GM12878 (cell line): ENCODE results near the gene SLCO3A1. TPM values are rescaled to one million over a fixed set of nuclear protein-coding genes. Genes with fewer than 3 reads are reported as not detected.

Experiments
- ATAC-seq: fragments of 200-7000 bp; cut with Tn5 transposase; 3 replicates; pipeline ENCODE4 v1.9.1; 2020; ENCODE audit warnings: mild to moderate bottlenecking, moderate library complexity
- BruUV-seq: library from RNA; stranded (reverse); fragments of 400-500 nt; replicated peaks from 2 replicates; lab custom pipeline; 2021; lab: Mats Ljungman, UMichigan
- CTCF ChIA-PET: fragments of 300-600 bp; sonication (Branson Sonifier 250); formaldehyde crosslinking; extraction: SDS; loops from one replicate; lab custom pipeline; 2021; ENCODE audit warnings: inconsistent platforms; lab: Yijun Ruan, JAX
- POLR2A ChIA-PET: fragments of 350-600 bp; formaldehyde crosslinking; extraction: SDS; loops from one replicate; lab custom pipeline; 2021; ENCODE audit warnings: inconsistent platforms; lab: Charles Lee
- RAD21 ChIA-PET: fragments of 300-600 bp; sonication (Branson Sonifier 250); formaldehyde crosslinking; loops from one replicate; lab custom pipeline; 2023; ENCODE audit warnings: antibody characterized with exemption; ENCODE audit not compliant: unreplicated experiment; lab: Charles Lee
- SMC1A ChIA-PET: fragments of 300-600 bp; sonication (Branson Sonifier 250); formaldehyde crosslinking; loops from one replicate; lab custom pipeline; 2023; ENCODE audit not compliant: unreplicated experiment, uncharacterized antibody; lab: Charles Lee
- DNase-seq: peaks from one replicate; pipeline ENCODE4 v3.0.0-alpha.2; 2011; ENCODE audit warnings: low read depth, low spot score
- FAIRE-seq: peaks from 3 replicates; lab custom pipeline; 2011; peaks lifted over from hg19 to GRCh38; lab: Jason Lieb, UNC
- H2AFZ ChIP-seq: 2 replicates; pipeline ENCODE4 v1.6.0; 2011; ENCODE audit warnings: low read depth, low read length, control low read depth; ENCODE audit not compliant: control insufficient read depth
- H3K27ac ChIP-seq: 2 replicates; pipeline ENCODE4 v1.5.1; 2011; ENCODE audit warnings: control low read depth; ENCODE audit not compliant: control insufficient read depth, insufficient read depth
- H3K27me3 ChIP-seq, 2 experiments: replicated peaks in 1 of 2; 2 replicates each; pipeline versions ENCODE4 v1.6.0 to v1.6.1; 2011; ENCODE audit warnings: low read length in 1 of 2; ENCODE audit not compliant: control insufficient read depth in 2 of 2, insufficient read depth in 2 of 2
- H3K36me3 ChIP-seq, 2 experiments: 2 replicates each; pipeline ENCODE4 v1.5.1; 2011; ENCODE audit warnings: low read length in 1 of 2; ENCODE audit not compliant: control insufficient read depth in 2 of 2, insufficient read depth in 2 of 2
- H3K4me1 ChIP-seq: 2 replicates; pipeline ENCODE4 v1.6.1; 2011; ENCODE audit warnings: mild to moderate bottlenecking, low read length, moderate library complexity, mixed read lengths; ENCODE audit not compliant: control insufficient read depth, insufficient read depth
- H3K4me2 ChIP-seq: 2 replicates; pipeline ENCODE4 v1.6.0; 2011; ENCODE audit warnings: control low read depth; ENCODE audit not compliant: control insufficient read depth, insufficient read depth
- H3K4me3 ChIP-seq: fragments of 200-600 bp; sonication (generic); 2 replicates; pipeline ENCODE4 v1.5.1; 2016
- H3K79me2 ChIP-seq: 2 replicates; pipeline ENCODE4 v1.6.0; 2011; ENCODE audit warnings: low read length; ENCODE audit not compliant: control insufficient read depth, insufficient read depth
- H3K9ac ChIP-seq: 2 replicates; pipeline ENCODE4 v1.8.0; 2011; ENCODE audit warnings: low read length, control low read depth, mixed read lengths; ENCODE audit not compliant: control insufficient read depth, insufficient read depth
- H3K9me3 ChIP-seq: replicated peaks from 3 replicates; pipeline ENCODE4 v1.5.1; 2011; ENCODE audit warnings: mild to moderate bottlenecking, low read length; ENCODE audit not compliant: control insufficient read depth, insufficient read depth
- H4K20me1 ChIP-seq: 2 replicates; pipeline ENCODE4 v1.6.0; 2011; ENCODE audit not compliant: control insufficient read depth, insufficient read depth
- CHD4 ChIP-seq: fragments of 200-600 bp; sonication (generic); IDR thresholded peaks from 2 replicates; pipeline ENCODE4 v1.6.1; 2016; ENCODE audit warnings: mild to moderate bottlenecking
- SKIL ChIP-seq: fragments of 450-650 bp; IDR thresholded peaks from 2 replicates; pipeline ENCODE4 v1.6.1; 2017; ENCODE audit warnings: mild to moderate bottlenecking, low read depth, inconsistent platforms; ENCODE audit not compliant: poor library complexity, severe bottlenecking
- SREBF2 ChIP-seq: IDR thresholded peaks from 2 replicates; pipeline ENCODE4 v1.6.1; 2012; ENCODE audit warnings: mild to moderate bottlenecking, low read length
- YY1 ChIP-seq: IDR thresholded peaks from 2 replicates; pipeline ENCODE4 v1.6.1; 2011; ENCODE audit warnings: low read depth, mild to moderate bottlenecking, low read length
- ZBTB40 ChIP-seq: fragments of 450-650 bp; IDR thresholded peaks from 2 replicates; pipeline ENCODE4 v1.6.1; 2016; ENCODE audit warnings: mild to moderate bottlenecking, moderate library complexity, borderline replicate concordance
- whole genome bisulfite sequencing: methylation state at CpG from one replicate; pipeline ENCODE4 v1.1.6; 2016; ENCODE audit warnings: low lambda C conversion rate; ENCODE audit not compliant: insufficient replicate concordance, insufficient coverage; ENCODE audit errors: missing lambda C conversion rate; 5-methylcytosine and 5-hydroxymethylcytosine counted together
- in situ Hi-C: fragments of 300-500 bp; cut with MboI; formaldehyde crosslinking; loops from 9 replicates; pipeline ENCODE4 v1.14.3; 2018; ENCODE audit warnings: mixed read lengths
- intact Hi-C: fragments of 100-400 bp; cut with micrococcal nuclease; formaldehyde crosslinking; loops from one replicate; pipeline ENCODE4 v1.14.2; 2022; ENCODE audit not compliant: unreplicated experiment
- polyA plus RNA-seq, 11 experiments: library from polyadenylated mRNA; depleted of rRNA in 4 of 11; unstranded in 6 of 11; stranded (reverse) in 5 of 11; fragments of >200 nt; fragmentation: Nextera tagmentation in 4 of 11; fragmentation: Illumina TruSeq in 1 of 11; extraction: Ambion mirVana in 4 of 11; extraction: Trizol in 1 of 11; gene quantifications; 1 replicate in 1 of 11; 2 replicates in 10 of 11; pipeline versions ENCODE4 v1.2.1 to v1.2.3, GENCODE V29; 2011 to 2016; ENCODE audit warnings: inconsistent platforms in 2 of 11, missing spikeins in 2 of 11, low read depth in 1 of 11
- total RNA-seq, 4 experiments: library from RNA; depleted of rRNA in 3 of 4; stranded (reverse); fragments of >200 nt in 3 of 4; fragmentation: Illumina TruSeq in 1 of 4; extraction: Trizol in 1 of 4; gene quantifications; 2 replicates each; pipeline versions ENCODE4 v1.2.1 to v1.2.3, GENCODE V29; 2013 to 2021
- TF ChIP-seq, protein P1 (sequence below): IDR thresholded peaks from 2 replicates; pipeline ENCODE4 v1.6.1; 2012; ENCODE audit warnings: mild to moderate bottlenecking, low read depth, low read length

Gene SLCO3A1
- total and polyA plus RNA-seq, 10 of the 15 experiments (the other 5 are each of a cell fraction or from before 2014, with no cell fraction given) = 0.05 to 5.9 (median 0.31) TPM

GRCh38 chr15:92197746-92198145 is 344.2 kb downstream of the SLCO3A1 start:
- Histone ChIP-seq H3K4me2 (no peak overlapping the region), H4K20me1 (no peaks in the 10 kb centered on the region), H3K9ac (no peak overlapping the region), H2AFZ (no peak overlapping the region), H3K4me3 (no peak overlapping the region), H3K79me2 (no peaks in the 10 kb centered on the region), H3K4me1 (no peaks in the 10 kb centered on the region), H3K27me3 (no peaks in the 10 kb centered on the region), H3K27ac (no peak overlapping the region), H3K36me3 (no peaks in the 10 kb centered on the region), H3K9me3 (no peaks in the 10 kb centered on the region; the same call in 2 of the 3 replicates)
- ChIA-PET POLR2A (no interaction called here), CTCF (no interaction called here), SMC1A (no interaction called here), RAD21 (no interaction called here)
- in situ Hi-C loops (no loop called here), intact Hi-C loops (no loop called here)
- ATAC-seq (no peak), FAIRE-seq (no peak), DNase-seq (no peak)
- no TSS peak for BruUV-seq
- WGBS = 50% methylated on average over 2 of the region's 2 CpGs
- no peak for TF ChIP-seq YY1
- TF ChIP-seq, protein P1, sequence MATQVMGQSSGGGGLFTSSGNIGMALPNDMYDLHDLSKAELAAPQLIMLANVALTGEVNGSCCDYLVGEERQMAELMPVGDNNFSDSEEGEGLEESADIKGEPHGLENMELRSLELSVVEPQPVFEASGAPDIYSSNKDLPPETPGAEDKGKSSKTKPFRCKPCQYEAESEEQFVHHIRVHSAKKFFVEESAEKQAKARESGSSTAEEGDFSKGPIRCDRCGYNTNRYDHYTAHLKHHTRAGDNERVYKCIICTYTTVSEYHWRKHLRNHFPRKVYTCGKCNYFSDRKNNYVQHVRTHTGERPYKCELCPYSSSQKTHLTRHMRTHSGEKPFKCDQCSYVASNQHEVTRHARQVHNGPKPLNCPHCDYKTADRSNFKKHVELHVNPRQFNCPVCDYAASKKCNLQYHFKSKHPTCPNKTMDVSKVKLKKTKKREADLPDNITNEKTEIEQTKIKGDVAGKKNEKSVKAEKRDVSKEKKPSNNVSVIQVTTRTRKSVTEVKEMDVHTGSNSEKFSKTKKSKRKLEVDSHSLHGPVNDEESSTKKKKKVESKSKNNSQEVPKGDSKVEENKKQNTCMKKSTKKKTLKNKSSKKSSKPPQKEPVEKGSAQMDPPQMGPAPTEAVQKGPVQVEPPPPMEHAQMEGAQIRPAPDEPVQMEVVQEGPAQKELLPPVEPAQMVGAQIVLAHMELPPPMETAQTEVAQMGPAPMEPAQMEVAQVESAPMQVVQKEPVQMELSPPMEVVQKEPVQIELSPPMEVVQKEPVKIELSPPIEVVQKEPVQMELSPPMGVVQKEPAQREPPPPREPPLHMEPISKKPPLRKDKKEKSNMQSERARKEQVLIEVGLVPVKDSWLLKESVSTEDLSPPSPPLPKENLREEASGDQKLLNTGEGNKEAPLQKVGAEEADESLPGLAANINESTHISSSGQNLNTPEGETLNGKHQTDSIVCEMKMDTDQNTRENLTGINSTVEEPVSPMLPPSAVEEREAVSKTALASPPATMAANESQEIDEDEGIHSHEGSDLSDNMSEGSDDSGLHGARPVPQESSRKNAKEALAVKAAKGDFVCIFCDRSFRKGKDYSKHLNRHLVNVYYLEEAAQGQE = no peak

GRCh38 chr15:92200891-92201290 is 347.4 kb downstream of the SLCO3A1 start:
- no peaks in the 10 kb centered on the region for H3K4me1 ChIP-seq
- in situ Hi-C loops (no loop called here), intact Hi-C loops (no loop called here)
- 0% methylated on average over 2 of the region's 2 CpGs for WGBS
- H2AFZ ChIP-seq = no peak overlapping the region
- ChIA-PET SMC1A (no interaction called here), POLR2A (no interaction called here), RAD21 (no interaction called here)
- H3K4me3 ChIP-seq = no peak overlapping the region
- H3K36me3 ChIP-seq = no peaks in the 10 kb centered on the region
- H3K9me3 ChIP-seq = no peaks in the 10 kb centered on the region; the same call in 2 of the 3 replicates
- H3K9ac ChIP-seq = no peak overlapping the region
- H3K4me2 ChIP-seq = no peak overlapping the region
- DNase-seq = no peak
- no peak overlapping the region for H3K27ac ChIP-seq
- no peaks in the 10 kb centered on the region for H4K20me1 ChIP-seq
- no peak for ATAC-seq
- no peaks in the 10 kb centered on the region for H3K27me3 ChIP-seq
- no peak for TF ChIP-seq ZBTB40
- no peak for TF ChIP-seq CHD4
- TF ChIP-seq SREBF2 = no peak
- no peak for TF ChIP-seq SKIL
- TF ChIP-seq, all 136 proteins: peak for 0
- FAIRE-seq = no peak
- no peaks in the 10 kb centered on the region for H3K79me2 ChIP-seq
- CTCF ChIA-PET = no interaction called here
- BruUV-seq = no TSS peak
